ENCODE results near the gene SLC6A6. TPM values are rescaled to one million over a fixed set of nuclear protein-coding genes. Genes with fewer than 3 reads are reported as not detected.

The SLC6A6 gene
- polyA plus RNA-seq, 4 donors: 6.9 to 24.1 (median 9.7) TPM

- H3K4me3 ChIP-seq (ENCODE audit: low read depth in 1 of 3, low read length in 3 of 3): no peak overlapping the region
- peaks cover 4 to 14% (median 10%) of the 10 kb centered on the region in 3 donors for H3K4me1 ChIP-seq (ENCODE audit: control insufficient read depth in 3 of 3, insufficient read depth in 2 of 3, low read depth in 1 of 3, low read length in 2 of 3)
- H3K9me3 ChIP-seq (ENCODE audit: control insufficient read depth in 2 of 2, insufficient read depth in 1 of 2, low read depth in 1 of 2, low read length in 1 of 2): peaks cover 0 to 5% of the 10 kb centered on the region in 2 donors
- H3K27me3 ChIP-seq (ENCODE audit: control insufficient read depth in 3 of 3, insufficient read depth in 3 of 3, low read length in 3 of 3): no peaks in the 10 kb centered on the region
- DNase-seq (no peak), FAIRE-seq (no peak)
- H3K27ac ChIP-seq (ENCODE audit: low read depth in 1 of 3, low read length in 2 of 3): no peak overlapping the region
- no peaks in the 10 kb centered on the region for H3K36me3 ChIP-seq (ENCODE audit: control insufficient read depth in 3 of 3, insufficient read depth in 2 of 3, low read depth in 1 of 3, low read length in 3 of 3)
- WGBS, 3 donors: 85 to 96% (median 92%) methylated on average over 3 of the region's 3 CpGs
Measured at GRCh38 chr3:14362890-14363289, 39.5 kb upstream of the SLC6A6 start.

- no peak overlapping the region for H3K4me3 ChIP-seq (ENCODE audit: low read depth in 1 of 3, low read length in 3 of 3)
- no peak overlapping the region for H3K27ac ChIP-seq (ENCODE audit: low read depth in 1 of 3, low read length in 2 of 3)
- peaks cover 4 to 14% (median 10%) of the 10 kb centered on the region in 3 donors for H3K4me1 ChIP-seq (ENCODE audit: control insufficient read depth in 3 of 3, insufficient read depth in 2 of 3, low read depth in 1 of 3, low read length in 2 of 3)
- H3K27me3 ChIP-seq (ENCODE audit: control insufficient read depth in 3 of 3, insufficient read depth in 3 of 3, low read length in 3 of 3): no peaks in the 10 kb centered on the region
- no peaks in the 10 kb centered on the region for H3K36me3 ChIP-seq (ENCODE audit: control insufficient read depth in 3 of 3, insufficient read depth in 2 of 3, low read depth in 1 of 3, low read length in 3 of 3)
- WGBS, 3 donors: 86 to 87% (median 87%) methylated on average over 3 of the region's 3 CpGs
- DNase-seq (no peak), FAIRE-seq (no peak)
- peaks cover 0 to 5% of the 10 kb centered on the region in 2 donors for H3K9me3 ChIP-seq (ENCODE audit: control insufficient read depth in 2 of 2, insufficient read depth in 1 of 2, low read depth in 1 of 2, low read length in 1 of 2)
Measured at GRCh38 chr3:14363379-14363778, 39.0 kb upstream of the SLC6A6 start.

GRCh38 chr3:14363991-14364390 is 38.4 kb upstream of the SLC6A6 start:
- Histone ChIP-seq H3K36me3 (ENCODE audit: control insufficient read depth in 3 of 3, insufficient read depth in 2 of 3, low read depth in 1 of 3, low read length in 3 of 3) (no peaks in the 10 kb centered on the region), H3K4me3 (ENCODE audit: low read depth in 1 of 3, low read length in 3 of 3) (no peak overlapping the region), H3K4me1 (ENCODE audit: control insufficient read depth in 3 of 3, insufficient read depth in 2 of 3, low read depth in 1 of 3, low read length in 2 of 3) (peaks cover 4 to 14% (median 6%) of the 10 kb centered on the region in 3 donors), H3K27ac (ENCODE audit: low read depth in 1 of 3, low read length in 2 of 3) (peak overlapping the region in 1 of 3 donors; percentile 5), H3K9me3 (ENCODE audit: control insufficient read depth in 2 of 2, insufficient read depth in 1 of 2, low read depth in 1 of 2, low read length in 1 of 2) (peaks cover 0 to 5% of the 10 kb centered on the region in 2 donors), H3K27me3 (ENCODE audit: control insufficient read depth in 3 of 3, insufficient read depth in 3 of 3, low read length in 3 of 3) (no peaks in the 10 kb centered on the region)
- 31 to 33% (median 32%) methylated on average over 5 of the region's 5 CpGs for WGBS, 3 donors
- DNase-seq: no peak
- no peak for FAIRE-seq

- H3K27ac ChIP-seq (ENCODE audit: low read depth in 1 of 3, low read length in 2 of 3): peak overlapping the region in 1 of 3 donors; percentile 5
- DNase-seq (peak in 1 of 2 donors; percentile 88), FAIRE-seq (no peak)
- no peak overlapping the region for H3K4me3 ChIP-seq (ENCODE audit: low read depth in 1 of 3, low read length in 3 of 3)
- 35 to 75% (median 44%) methylated on average over 8 of the region's 8 CpGs for WGBS, 3 donors
- H3K4me1 ChIP-seq (ENCODE audit: control insufficient read depth in 3 of 3, insufficient read depth in 2 of 3, low read depth in 1 of 3, low read length in 2 of 3): peaks cover 4 to 17% (median 10%) of the 10 kb centered on the region in 3 donors
- H3K27me3 ChIP-seq (ENCODE audit: control insufficient read depth in 3 of 3, insufficient read depth in 3 of 3, low read length in 3 of 3): no peaks in the 10 kb centered on the region
- H3K9me3 ChIP-seq (ENCODE audit: control insufficient read depth in 2 of 2, insufficient read depth in 1 of 2, low read depth in 1 of 2, low read length in 1 of 2): peaks cover 0 to 5% of the 10 kb centered on the region in 2 donors
- no peaks in the 10 kb centered on the region for H3K36me3 ChIP-seq (ENCODE audit: control insufficient read depth in 3 of 3, insufficient read depth in 2 of 3, low read depth in 1 of 3, low read length in 3 of 3)
Measured at GRCh38 chr3:14364580-14365292, 37.7 kb upstream of the SLC6A6 start.

- H3K36me3 ChIP-seq (ENCODE audit: control insufficient read depth in 3 of 3, insufficient read depth in 2 of 3, low read depth in 1 of 3, low read length in 3 of 3): no peaks in the 10 kb centered on the region
- DNase-seq (no peak), FAIRE-seq (no peak)
- no peaks in the 10 kb centered on the region for H3K27me3 ChIP-seq (ENCODE audit: control insufficient read depth in 3 of 3, insufficient read depth in 3 of 3, low read length in 3 of 3)
- H3K9me3 ChIP-seq (ENCODE audit: control insufficient read depth in 2 of 2, insufficient read depth in 1 of 2, low read depth in 1 of 2, low read length in 1 of 2): peaks cover 0 to 5% of the 10 kb centered on the region in 2 donors
- no peak overlapping the region for H3K27ac ChIP-seq (ENCODE audit: low read depth in 1 of 3, low read length in 2 of 3)
- no peak overlapping the region for H3K4me3 ChIP-seq (ENCODE audit: low read depth in 1 of 3, low read length in 3 of 3)
- 38 to 73% (median 51%) methylated on average over 8 of the region's 8 CpGs for WGBS, 3 donors
- peaks cover 4 to 17% (median 10%) of the 10 kb centered on the region in 3 donors for H3K4me1 ChIP-seq (ENCODE audit: control insufficient read depth in 3 of 3, insufficient read depth in 2 of 3, low read depth in 1 of 3, low read length in 2 of 3)
Measured at GRCh38 chr3:14366248-14366647, 36.2 kb upstream of the SLC6A6 start.

- H3K27me3 ChIP-seq (ENCODE audit: control insufficient read depth in 3 of 3, insufficient read depth in 3 of 3, low read length in 3 of 3): no peaks in the 10 kb centered on the region
- FAIRE-seq (no peak), DNase-seq (no peak)
- H3K9me3 ChIP-seq (ENCODE audit: control insufficient read depth in 2 of 2, insufficient read depth in 1 of 2, low read depth in 1 of 2, low read length in 1 of 2): peaks cover 0 to 5% of the 10 kb centered on the region in 2 donors
- H3K4me1 ChIP-seq (ENCODE audit: control insufficient read depth in 3 of 3, insufficient read depth in 2 of 3, low read depth in 1 of 3, low read length in 2 of 3): peaks cover 4 to 18% (median 17%) of the 10 kb centered on the region in 3 donors
- no peaks in the 10 kb centered on the region for H3K36me3 ChIP-seq (ENCODE audit: control insufficient read depth in 3 of 3, insufficient read depth in 2 of 3, low read depth in 1 of 3, low read length in 3 of 3)
- no peak overlapping the region for H3K27ac ChIP-seq (ENCODE audit: low read depth in 1 of 3, low read length in 2 of 3)
- H3K4me3 ChIP-seq (ENCODE audit: low read depth in 1 of 3, low read length in 3 of 3): no peak overlapping the region
- WGBS, 3 donors: 66 to 69% (median 68%) methylated on average over 22 of the region's 22 CpGs
Measured at GRCh38 chr3:14366915-14367823, 35.2 kb upstream of the SLC6A6 start.

- peaks cover 0 to 5% of the 10 kb centered on the region in 2 donors for H3K9me3 ChIP-seq (ENCODE audit: control insufficient read depth in 2 of 2, insufficient read depth in 1 of 2, low read depth in 1 of 2, low read length in 1 of 2)
- H3K4me3 ChIP-seq (ENCODE audit: low read depth in 1 of 3, low read length in 3 of 3): no peak overlapping the region
- H3K27ac ChIP-seq (ENCODE audit: low read depth in 1 of 3, low read length in 2 of 3): no peak overlapping the region
- FAIRE-seq (no peak), DNase-seq (no peak)
- 58 to 89% (median 81%) methylated on average over 10 of the region's 10 CpGs for WGBS, 3 donors
- H3K4me1 ChIP-seq (ENCODE audit: control insufficient read depth in 3 of 3, insufficient read depth in 2 of 3, low read depth in 1 of 3, low read length in 2 of 3): peaks cover 4 to 23% (median 22%) of the 10 kb centered on the region in 3 donors
- H3K27me3 ChIP-seq (ENCODE audit: control insufficient read depth in 3 of 3, insufficient read depth in 3 of 3, low read length in 3 of 3): no peaks in the 10 kb centered on the region
- H3K36me3 ChIP-seq (ENCODE audit: control insufficient read depth in 3 of 3, insufficient read depth in 2 of 3, low read depth in 1 of 3, low read length in 3 of 3): no peaks in the 10 kb centered on the region
Measured at GRCh38 chr3:14368146-14368545, 34.3 kb upstream of the SLC6A6 start.

GRCh38 chr3:14368885-14369284 is 33.5 kb upstream of the SLC6A6 start:
- no peak for FAIRE-seq
- no peak overlapping the region for H3K4me3 ChIP-seq (ENCODE audit: low read depth in 1 of 3, low read length in 3 of 3)
- DNase-seq: no peak
- H3K27ac ChIP-seq (ENCODE audit: low read depth in 1 of 3, low read length in 2 of 3): no peak overlapping the region
- H3K9me3 ChIP-seq (ENCODE audit: control insufficient read depth in 2 of 2, insufficient read depth in 1 of 2, low read depth in 1 of 2, low read length in 1 of 2): peaks cover 0 to 5% of the 10 kb centered on the region in 2 donors
- no peaks in the 10 kb centered on the region for H3K27me3 ChIP-seq (ENCODE audit: control insufficient read depth in 3 of 3, insufficient read depth in 3 of 3, low read length in 3 of 3)
- H3K4me1 ChIP-seq (ENCODE audit: control insufficient read depth in 3 of 3, insufficient read depth in 2 of 3, low read depth in 1 of 3, low read length in 2 of 3): peaks cover 3 to 23% (median 19%) of the 10 kb centered on the region in 3 donors
- 72 to 85% (median 81%) methylated on average over 2 of the region's 2 CpGs for WGBS, 3 donors
- no peaks in the 10 kb centered on the region for H3K36me3 ChIP-seq (ENCODE audit: control insufficient read depth in 3 of 3, insufficient read depth in 2 of 3, low read depth in 1 of 3, low read length in 3 of 3)
